K562 (cell line): Measurements from ENCODE around the gene PIP5K1B. TPM values are rescaled to one million over a fixed set of nuclear protein-coding genes. Genes with fewer than 3 reads are reported as not detected.
A peak's percentile ranks its signal among the peaks of the same experiment; 100 is the strongest.

Experiments
- ATAC-seq: fragments of 200-7000 bp; cut with Tn5 transposase; 3 replicates; pipeline ENCODE4 v1.9.1; 2020; ENCODE audit warnings: moderate library complexity
- BruUV-seq: library from RNA; stranded (reverse); fragments of 400-500 nt; replicated peaks from 2 replicates; lab custom pipeline; 2021; lab: Mats Ljungman, UMichigan
- CTCF ChIA-PET: fragments of 300-600 bp; formaldehyde crosslinking; extraction: SDS; loops from one replicate; lab custom pipeline; 2021; ENCODE audit warnings: low intra/inter-chr PET ratio; lab: Yijun Ruan, JAX
- POLR2A ChIA-PET: fragments of 300-600, 350-650 bp; sonication (Branson Sonifier 250); formaldehyde crosslinking; extraction: SDS; loops from one replicate; lab custom pipeline; 2021; ENCODE audit warnings: antibody characterized with exemption, inconsistent platforms; lab: Yijun Ruan, JAX
- DNase-seq, 4 experiments: peaks; one replicate each; pipeline versions ENCODE4 v3.0.0 to v3.0.0-alpha.2; 2011 to 2018; ENCODE audit warnings: low spot score in 3 of 4, mixed read lengths in 3 of 4; ENCODE audit errors: extremely low read depth in 1 of 4
- FAIRE-seq: peaks from 2 replicates; lab custom pipeline; 2011; peaks lifted over from hg19 to GRCh38; lab: Jason Lieb, UNC
- H2AFZ ChIP-seq: 2 replicates; pipeline ENCODE4 v1.6.0; 2011; ENCODE audit warnings: low read depth, low read length, control low read depth, inconsistent platforms
- H3K27ac ChIP-seq: fragments of 200-600 bp; 3 replicates; pipeline ENCODE4 v1.8.0; 2011; ENCODE audit warnings: low read depth, mild to moderate bottlenecking, control low read depth, inconsistent platforms, low read length, moderate library complexity, mixed read lengths; ENCODE audit errors: extremely low read depth
- H3K27me3 ChIP-seq, 2 experiments: fragments of 300-600 bp in 1 of 2; 2 replicates in 1 of 2; 3 replicates in 1 of 2; pipeline versions ENCODE4 v1.6.0 to v1.8.0; 2011; ENCODE audit warnings: inconsistent platforms in 2 of 2, low read length in 2 of 2, mild to moderate bottlenecking in 1 of 2, mixed read lengths in 1 of 2, moderate library complexity in 1 of 2; ENCODE audit not compliant: control insufficient read depth in 2 of 2, insufficient read depth in 2 of 2
- H3K36me3 ChIP-seq: fragments of 300-600 bp; 3 replicates; pipeline ENCODE4 v1.8.0; 2011; ENCODE audit warnings: mild to moderate bottlenecking, low read length, inconsistent platforms; ENCODE audit not compliant: control insufficient read depth, insufficient read depth
- H3K4me1 ChIP-seq, 2 experiments: fragments of 200-600 bp in 1 of 2; replicated peaks in 1 of 2; 2 replicates in 1 of 2; 3 replicates in 1 of 2; pipeline versions ENCODE4 v1.5.1 to v1.8.0; 2011; ENCODE audit warnings: inconsistent platforms in 2 of 2, low read length in 2 of 2, mild to moderate bottlenecking in 1 of 2, mixed read lengths in 1 of 2, moderate library complexity in 1 of 2; ENCODE audit not compliant: control insufficient read depth in 2 of 2, insufficient read depth in 2 of 2
- H3K4me2 ChIP-seq: 2 replicates; pipeline ENCODE4 v1.6.1; 2011; ENCODE audit warnings: low read length, control low read depth, inconsistent platforms, mixed read lengths; ENCODE audit not compliant: insufficient read depth
- H3K4me3 ChIP-seq: fragments of 200-600 bp; sonication (generic), shearing (Covaris generic); 2 replicates; pipeline ENCODE4 v1.5.1; 2016; ENCODE audit warnings: control low read depth, inconsistent platforms
- H3K79me2 ChIP-seq: fragments of 200-600 bp; 3 replicates; pipeline ENCODE4 v1.8.0; 2011; ENCODE audit warnings: low read length, inconsistent platforms; ENCODE audit not compliant: control insufficient read depth, insufficient read depth
- H3K9ac ChIP-seq, 2 experiments: 2 replicates each; pipeline versions ENCODE4 v1.6.0 to v1.6.1; 2011; ENCODE audit warnings: low read depth in 2 of 2, low read length in 2 of 2, control low read depth in 1 of 2, inconsistent platforms in 1 of 2, mild to moderate bottlenecking in 1 of 2, mixed read lengths in 1 of 2; ENCODE audit not compliant: insufficient read depth in 1 of 2
- H3K9me1 ChIP-seq: one replicate; pipeline ENCODE4 v1.6.0; 2011; ENCODE audit warnings: inconsistent platforms, mild to moderate bottlenecking, low read length, moderate library complexity; ENCODE audit not compliant: control insufficient read depth, insufficient read depth
- H3K9me3 ChIP-seq: replicated peaks from 2 replicates; pipeline ENCODE4 v1.5.1; 2011; ENCODE audit warnings: low read depth, low read length, inconsistent platforms; ENCODE audit not compliant: control insufficient read depth, insufficient read depth
- H4K20me1 ChIP-seq: replicated peaks from 2 replicates; pipeline ENCODE4 v1.6.1; 2011; ENCODE audit warnings: low read length, inconsistent platforms, mixed read lengths; ENCODE audit not compliant: control insufficient read depth, insufficient read depth
- ARID3B ChIP-seq: fragments of 250-450 bp; sonication (Bioruptor Pico); IDR thresholded peaks from 2 replicates; pipeline ENCODE4 v1.4.0; 2020; ENCODE audit warnings: borderline replicate concordance
- CBX5 ChIP-seq: IDR thresholded peaks from 2 replicates; pipeline ENCODE4 v1.6.1; 2014; ENCODE audit warnings: low read depth, borderline replicate concordance
- CXXC5 ChIP-seq: fragments of 250-450 bp; sonication (Bioruptor Pico); IDR thresholded peaks from 2 replicates; pipeline ENCODE4 v1.8.0; 2022; ENCODE audit warnings: inconsistent platforms, mild to moderate bottlenecking, moderate library complexity
- DNMT1 ChIP-seq: fragments of 450-650 bp; IDR thresholded peaks from 2 replicates; pipeline ENCODE4 v1.6.1; 2016; ENCODE audit warnings: antibody characterized with exemption, mild to moderate bottlenecking
- FOXA1 ChIP-seq: fragments of 450-650 bp; IDR thresholded peaks from 2 replicates; pipeline ENCODE4 v1.6.1; 2016; ENCODE audit warnings: mild to moderate bottlenecking, borderline replicate concordance
- HDAC1 ChIP-seq, 2 experiments: fragments of 450-650 bp; IDR thresholded peaks; 2 replicates each; pipeline ENCODE4 v1.6.1; 2016 to 2017; ENCODE audit warnings: inconsistent platforms in 1 of 2, mild to moderate bottlenecking in 1 of 2, moderate library complexity in 1 of 2
- HEY1 ChIP-seq: fragments of 250-450 bp; sonication (Bioruptor Pico); IDR thresholded peaks from 2 replicates; pipeline ENCODE4 v1.5.0; 2020; ENCODE audit warnings: mild to moderate bottlenecking, moderate library complexity, borderline replicate concordance
- MECOM ChIP-seq: fragments of 250-450 bp; sonication (Bioruptor Pico); IDR thresholded peaks from 2 replicates; pipeline ENCODE4 v1.8.0; 2022; ENCODE audit warnings: inconsistent platforms
- MYC ChIP-seq, 2 experiments: fragments of 250-450 bp in 1 of 2; sonication (Bioruptor Pico) in 1 of 2; IDR thresholded peaks; 2 replicates each; pipeline versions ENCODE4 v1.5.1 to v1.6.1; 2012 to 2021; ENCODE audit warnings: low read depth in 2 of 2, borderline replicate concordance in 1 of 2, improper control_type of control experiment in 1 of 2, low read length in 1 of 2, mild to moderate bottlenecking in 1 of 2, moderate library complexity in 1 of 2
- NFIC ChIP-seq: fragments of 450-650 bp; IDR thresholded peaks from 2 replicates; pipeline ENCODE4 v1.6.1; 2017; ENCODE audit warnings: mild to moderate bottlenecking, inconsistent platforms
- NR2C1 ChIP-seq, 2 experiments: fragments of 450-650 bp; IDR thresholded peaks; 2 replicates each; pipeline ENCODE4 v1.6.1; 2017; ENCODE audit warnings: mild to moderate bottlenecking in 2 of 2, antibody characterized with exemption in 1 of 2, inconsistent platforms in 1 of 2, missing compliant biosample characterization in 1 of 2, missing genetic modification characterization in 1 of 2
- PTTG1 ChIP-seq: fragments of 450-650 bp; IDR thresholded peaks from 2 replicates; pipeline ENCODE4 v1.6.1; 2016; ENCODE audit warnings: low read depth, mild to moderate bottlenecking, missing genetic modification characterization, missing compliant biosample characterization
- RBM25 ChIP-seq: fragments of 200-400 bp; formaldehyde crosslinking; IDR thresholded peaks from 2 replicates; pipeline ENCODE4 v1.6.1; 2018; ENCODE audit warnings: low read length, low read depth, moderate library complexity; ENCODE audit not compliant: severe bottlenecking
- SAFB ChIP-seq: fragments of 200-400 bp; formaldehyde crosslinking; IDR thresholded peaks from 2 replicates; pipeline ENCODE4 v1.6.1; 2017; ENCODE audit warnings: low read depth, low read length, borderline replicate concordance
- SMAD4 ChIP-seq: fragments of 250-450 bp; sonication (Bioruptor Pico); conservative IDR thresholded peaks from 2 replicates; pipeline ENCODE4 v1.8.0; 2021; ENCODE audit warnings: inconsistent platforms, mild to moderate bottlenecking, moderate library complexity
- SRF ChIP-seq, 2 experiments: fragments of 250-450, 450-650 bp in 1 of 2; sonication (Bioruptor Pico) in 1 of 2; sonication (generic) in 1 of 2; formaldehyde crosslinking; IDR thresholded peaks; 2 replicates each; pipeline versions ENCODE4 v1.5.0 to v1.5.1; 2020 to 2022; ENCODE audit warnings: mild to moderate bottlenecking in 1 of 2, missing genetic modification reagents in 1 of 2
- WGBS: fragments of 100-300 bp; shearing (Covaris generic); methylation state at CpG from one replicate; pipeline ENCODE4 v1.1.6; 2016; ENCODE audit warnings: low coverage, mixed read lengths; ENCODE audit not compliant: insufficient coverage; ENCODE audit errors: missing lambda C conversion rate; 5-methylcytosine and 5-hydroxymethylcytosine counted together
- in situ Hi-C: fragments of 300-500 bp; cut with MboI; formaldehyde crosslinking; loops from 4 replicates; pipeline ENCODE4 v1.15.0; 2018; ENCODE audit warnings: inconsistent platforms, mixed read lengths
- intact Hi-C: fragments of 100-400 bp; cut with micrococcal nuclease; formaldehyde crosslinking; loops from 2 replicates; pipeline ENCODE4 v1.14.2; 2022
- polyA plus RNA-seq, 8 experiments: library from polyadenylated mRNA; depleted of rRNA in 4 of 8; stranded (reverse) in 5 of 8; unstranded in 3 of 8; fragments of >200 nt; fragmentation: Nextera tagmentation in 2 of 8; fragmentation: Illumina TruSeq in 1 of 8; extraction: Ambion mirVana in 2 of 8; extraction: Trizol in 1 of 8; gene quantifications; 2 replicates each; pipeline versions ENCODE4 v1.2.1 to v1.2.3, GENCODE V29; 2011 to 2014; ENCODE audit warnings: inconsistent platforms in 1 of 8, missing spikeins in 1 of 8
- total RNA-seq, 7 experiments: library from RNA; depleted of rRNA in 6 of 7; stranded (reverse); fragments of >200 nt in 6 of 7; fragmentation: Illumina TruSeq in 2 of 7; extraction: Trizol in 2 of 7; gene quantifications; 2 replicates each; pipeline versions ENCODE4 v1.2.1 to v1.2.3, GENCODE V29; 2011 to 2021; ENCODE audit warnings: low replicate concordance in 1 of 7

The PIP5K1B gene
- total and polyA plus RNA-seq, 9 of the 15 experiments (the other 6 are each of a cell fraction or from before 2014, with no cell fraction given), result 3.1 to 12.9 (median 7.4) TPM

DNA sequence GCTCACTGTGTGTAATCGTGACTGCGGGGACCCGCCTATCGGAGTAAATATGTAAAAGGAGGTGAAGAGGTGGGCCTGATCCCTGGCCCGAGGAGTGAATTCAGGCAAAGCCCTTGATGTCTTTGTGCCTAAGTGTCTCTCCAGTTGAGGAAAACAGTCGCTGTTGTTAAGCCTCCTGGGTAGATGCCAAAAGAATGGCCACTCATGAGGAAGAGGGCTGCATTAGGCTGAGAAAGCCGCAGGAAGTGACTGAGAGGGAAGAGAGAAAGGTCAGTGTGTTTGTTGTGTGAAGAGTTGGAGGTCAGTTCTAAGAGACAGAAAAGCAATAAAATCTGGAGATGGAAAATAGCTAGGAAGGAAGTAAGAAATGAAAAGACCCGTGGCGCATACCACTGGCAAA lies 35.8 kb upstream of the PIP5K1B start:
- H3K9me1 ChIP-seq, result no peaks in the 10 kb centered on the region
- intact Hi-C loops, result no loop called here

DNA sequence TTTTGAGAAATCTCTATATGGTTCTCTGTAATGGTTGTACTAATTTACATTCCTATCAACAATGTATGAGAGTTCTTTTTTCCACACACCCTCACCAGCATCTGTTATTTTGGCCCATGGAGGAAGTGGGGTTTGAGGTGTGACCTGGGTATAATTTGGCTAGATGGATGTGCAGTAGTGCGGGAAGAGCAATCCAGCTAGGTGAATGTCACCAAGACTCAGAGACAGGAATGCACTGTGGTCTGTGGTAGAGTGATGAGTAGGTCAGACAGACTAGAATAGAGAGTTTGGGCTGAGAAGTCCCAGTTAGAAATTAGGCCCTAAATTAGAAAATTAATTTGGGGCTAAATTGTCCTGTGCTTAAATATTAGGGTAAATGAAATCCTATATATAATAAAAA lies 32.8 kb upstream of the PIP5K1B start:
- no peak overlapping the region for H2AFZ ChIP-seq
- H3K27ac ChIP-seq, result no peak overlapping the region
- H3K36me3 ChIP-seq, result no peaks in the 10 kb centered on the region
- FAIRE-seq (no peak), DNase-seq (no peak), ATAC-seq (no peak)
- TF ChIP-seq MECOM (CRISPR knock-in tag) (no peak), DNMT1 (no peak), FOXA1 (no peak), CXXC5 (no peak), SRF (CRISPR knock-in tag; IDR thresholded peaks at IDR 0.05) (no peak), NR2C1 (IDR thresholded peaks at IDR 0.05) (no peak), NR2C1 (tag; IDR thresholded peaks at IDR 0.05) (no peak), PTTG1 (tag) (no peak), ARID3B (CRISPR knock-in tag) (no peak), SAFB (no peak), RBM25 (no peak), HEY1 (CRISPR knock-in tag) (no peak), MYC (IDR thresholded peaks at IDR 0.05; ENCODE audit: low read depth, low read length) (no peak), MYC (CRISPR knock-in tag; IDR thresholded peaks at IDR 0.05; ENCODE audit: borderline replicate concordance, low read depth) (no peak), HDAC1 (IDR thresholded peaks at IDR 0.05) (no peak), CBX5 (no peak)
- no peaks in the 10 kb centered on the region for H3K9me3 ChIP-seq
- no TSS peak for BruUV-seq
- H3K4me2 ChIP-seq, result no peak overlapping the region
- intact Hi-C loops (no loop called here), in situ Hi-C loops (no loop called here)
- H3K4me1 ChIP-seq, result no peaks in the 10 kb centered on the region
- no peaks in the 10 kb centered on the region for H4K20me1 ChIP-seq
- no peak overlapping the region for H3K9ac ChIP-seq
- WGBS, result 7% methylated on average over 1 of the region's 1 CpG
- POLR2A ChIA-PET, result no interaction called here
- no peaks in the 10 kb centered on the region for H3K79me2 ChIP-seq
- CTCF ChIA-PET, result no interaction called here
- no peak overlapping the region for H3K4me3 ChIP-seq
- no peaks in the 10 kb centered on the region for H3K9me1 ChIP-seq
- peaks cover 5 to 18% of the 10 kb centered on the region in 2 experiments; a peak in 4 of 5 replicates for H3K27me3 ChIP-seq

More for the DNA sequence above, 35.8 kb upstream of the PIP5K1B start:
- Histone ChIP-seq H3K36me3 (no peaks in the 10 kb centered on the region), H3K4me2 (no peak overlapping the region), H4K20me1 (no peaks in the 10 kb centered on the region), H2AFZ (no peak overlapping the region), H3K27ac (no peak overlapping the region), H3K79me2 (no peaks in the 10 kb centered on the region), H3K9me3 (no peaks in the 10 kb centered on the region), H3K4me3 (no peak overlapping the region), H3K9ac (no peak overlapping the region), H3K27me3 (peaks cover 0 to 10% of the 10 kb centered on the region in 2 experiments; a peak in 3 of 5 replicates), H3K4me1 (no peaks in the 10 kb centered on the region)
- CTCF ChIA-PET, result no interaction called here
- POLR2A ChIA-PET, result no interaction called here
- no peak for FAIRE-seq
- TF ChIP-seq NFIC (0 out of 2 replicates have a peak, but pooled peaks have one; percentile 7), SMAD4 (CRISPR knock-in tag) (no peak)
- in situ Hi-C loops, result no loop called here
- BruUV-seq, result no TSS peak
- no peak for ATAC-seq
- no peak for DNase-seq
- WGBS, result 15% methylated on average over 9 of the region's 9 CpGs
